Caco-2 (cell line): ENCODE results near the gene B3GALT4. TPM values are rescaled to one million over a fixed set of nuclear protein-coding genes. Genes with fewer than 3 reads are reported as not detected.

Experiments used
- BruUV-seq: library from RNA; stranded (reverse); fragments of 400-500 nt; replicated peaks from 2 replicates; lab custom pipeline; 2021; lab: Mats Ljungman, UMichigan
- CTCF ChIA-PET: fragments of 300-600 bp; sonication (Branson Sonifier 250); formaldehyde crosslinking; loops from one replicate; lab custom pipeline; 2022; ENCODE audit warnings: antibody characterized with exemption; lab: Charles Lee
- POLR2A ChIA-PET: fragments of 300-600 bp; sonication (Branson Sonifier 250); formaldehyde crosslinking; loops from one replicate; lab custom pipeline; 2022; ENCODE audit warnings: antibody characterized with exemption; lab: Charles Lee
- DNase-seq, 2 experiments: peaks; one replicate each; pipeline versions ENCODE4 v3.0.0 to v3.0.0-alpha.2; 2020 to 2022
- H3K27me3 ChIP-seq: replicated peaks from 2 replicates; pipeline ENCODE4 v1.6.0; 2011; ENCODE audit warnings: low read length; ENCODE audit not compliant: control insufficient read depth, insufficient read depth
- H3K36me3 ChIP-seq: 2 replicates; pipeline ENCODE4 v1.5.1; 2011; ENCODE audit warnings: low read length; ENCODE audit not compliant: control insufficient read depth, insufficient read depth
- H3K4me1 ChIP-seq: fragments of 250-450 bp; sonication (Bioruptor Pico); 2 replicates; pipeline ENCODE4 v1.5.1; 2020; ENCODE audit warnings: mild to moderate bottlenecking
- H3K4me3 ChIP-seq: 2 replicates; pipeline ENCODE4 v1.5.1; 2011; ENCODE audit warnings: low read depth, mild to moderate bottlenecking, control low read depth, low read length
- H3K9me3 ChIP-seq: fragments of 250-450 bp; sonication (Bioruptor Pico); 2 replicates; pipeline ENCODE4 v1.5.1; 2020; ENCODE audit warnings: mild to moderate bottlenecking, moderate library complexity
- H3K27ac Mint-ChIP-seq: one replicate; pipeline ENCODE4 v1.8.0; 2022; ENCODE audit warnings: mixed read lengths; ENCODE audit not compliant: unreplicated experiment
- H3K27me3 Mint-ChIP-seq: one replicate; pipeline ENCODE4 v1.8.0; 2022; ENCODE audit warnings: mixed read lengths; ENCODE audit not compliant: insufficient read depth, unreplicated experiment
- H3K36me3 Mint-ChIP-seq: one replicate; pipeline ENCODE4 v1.8.0; 2022; ENCODE audit warnings: mild to moderate bottlenecking, mixed read lengths; ENCODE audit not compliant: insufficient read depth, unreplicated experiment
- H3K4me1 Mint-ChIP-seq: one replicate; pipeline ENCODE4 v1.8.0; 2022; ENCODE audit warnings: low read depth, mixed read lengths; ENCODE audit not compliant: unreplicated experiment
- H3K4me3 Mint-ChIP-seq: one replicate; pipeline ENCODE4 v1.8.0; 2022; ENCODE audit warnings: mild to moderate bottlenecking, moderate library complexity, mixed read lengths; ENCODE audit not compliant: unreplicated experiment
- H3K9me3 Mint-ChIP-seq: one replicate; pipeline ENCODE4 v1.8.0; 2022; ENCODE audit warnings: mixed read lengths; ENCODE audit not compliant: unreplicated experiment
- CTCF ChIP-seq, 2 experiments: fragments of 200-600 bp in 1 of 2; IDR thresholded peaks; 1 replicate in 1 of 2; 2 replicates in 1 of 2; pipeline versions ENCODE4 v1.5.1 to v1.8.0; 2011 to 2022; ENCODE audit warnings: antibody characterized with exemption in 1 of 2, control low read depth in 1 of 2, inconsistent platforms in 1 of 2, low read depth in 1 of 2, low read length in 1 of 2, mild to moderate bottlenecking in 1 of 2, moderate library complexity in 1 of 2; ENCODE audit not compliant: insufficient read depth in 1 of 2, severe bottlenecking in 1 of 2, unreplicated experiment in 1 of 2
- intact Hi-C: fragments of 100-400 bp; cut with micrococcal nuclease; formaldehyde crosslinking; loops from one replicate; pipeline ENCODE4 v1.10.0; 2022; ENCODE audit not compliant: unreplicated experiment
- microRNA-seq: library from miRNA; unstranded; fragments of <30 nt; microRNA quantifications from one replicate; pipeline ENCODE4 v1.2.0, GENCODE V29; 2022
- total RNA-seq: library from RNA; stranded (reverse); gene quantifications from 2 replicates; pipeline ENCODE4 v1.2.3, GENCODE V29; 2022

Gene B3GALT4
- total RNA-seq, 1 experiment from 2014 or later = 0.34 TPM

GRCh38 chr6:33321227-33321626 is 44.3 kb downstream of the B3GALT4 start:
- intact Hi-C loops = no loop called here
- Histone ChIP-seq H3K4me1 (peaks cover 11% of the 10 kb centered on the region; the same call in 1 of the 2 replicates), H3K4me3 (no peak overlapping the region), H3K9me3 (no peaks in the 10 kb centered on the region), H3K27me3 (no peaks in the 10 kb centered on the region), H3K36me3 (peaks cover 5% of the 10 kb centered on the region)
- Mint-ChIP-seq H3K9me3 (no peaks in the 10 kb centered on the region), H3K4me1 (peaks cover 38% of the 10 kb centered on the region), H3K36me3 (peaks cover 52% of the 10 kb centered on the region), H3K27me3 (no peaks in the 10 kb centered on the region), H3K27ac (peak overlapping the region; percentile 90), H3K4me3 (peak overlapping the region; percentile 84)
- no peak for DNase-seq
- BruUV-seq = no TSS peak
- no peak for TF ChIP-seq CTCF (IDR thresholded peaks at IDR 0.05; ENCODE audit: insufficient read depth in 1 of 2, low read depth in 1 of 2, low read length in 1 of 2, severe bottlenecking in 1 of 2, unreplicated experiment in 1 of 2)
- ChIA-PET CTCF (interaction anchor here (0.5 kb wide), 1 partner anchor 23 kb away, joined by 3 read pairs; no protein-coding TSS in a partner anchor), POLR2A (no interaction called here)

- ChIA-PET POLR2A (interaction anchor here (0.5 to 0.6 kb wide), 2 partner anchors 41 to 97 kb away, joined by 3 to 7 read pairs; no protein-coding TSS in a partner anchor), CTCF (interaction anchor here (0.6 kb wide), 1 partner anchor 108 kb away, joined by 4 read pairs; no protein-coding TSS in a partner anchor)
- intact Hi-C loops = loop anchor here (1.0 kb wide), 2 partner anchors 22 to 87 kb away; no protein-coding TSS in a partner anchor
- peak in 1 of 2 experiments; percentile 1 for TF ChIP-seq CTCF (IDR thresholded peaks at IDR 0.05; ENCODE audit: insufficient read depth in 1 of 2, low read depth in 1 of 2, low read length in 1 of 2, severe bottlenecking in 1 of 2, unreplicated experiment in 1 of 2)
- Histone ChIP-seq H3K27me3 (no peaks in the 10 kb centered on the region), H3K4me1 (peaks cover 7% of the 10 kb centered on the region; the same call in 1 of the 2 replicates), H3K36me3 (peaks cover 1% of the 10 kb centered on the region; the same call in 1 of the 2 replicates), H3K4me3 (peak overlapping the region; percentile 51), H3K9me3 (no peaks in the 10 kb centered on the region)
- Mint-ChIP-seq H3K9me3 (no peaks in the 10 kb centered on the region), H3K36me3 (peaks cover 32% of the 10 kb centered on the region), H3K27me3 (no peaks in the 10 kb centered on the region), H3K4me3 (peak overlapping the region; percentile 84), H3K27ac (peak overlapping the region; percentile 90), H3K4me1 (peaks cover 34% of the 10 kb centered on the region)
- BruUV-seq = no TSS peak
- no peak for DNase-seq
Measured at GRCh38 chr6:33323623-33323948, 46.7 kb downstream of the B3GALT4 start.

- BruUV-seq = no TSS peak
- Mint-ChIP-seq H3K4me3 (peak overlapping the region; percentile 84), H3K9me3 (no peaks in the 10 kb centered on the region), H3K36me3 (peaks cover 28% of the 10 kb centered on the region), H3K27me3 (no peaks in the 10 kb centered on the region), H3K27ac (peak overlapping the region; percentile 90), H3K4me1 (peaks cover 29% of the 10 kb centered on the region)
- ChIA-PET POLR2A (no interaction called here), CTCF (no interaction called here)
- Histone ChIP-seq H3K4me3 (peak overlapping the region; percentile 51), H3K36me3 (no peaks in the 10 kb centered on the region; the same call in 1 of the 2 replicates), H3K27me3 (no peaks in the 10 kb centered on the region), H3K9me3 (no peaks in the 10 kb centered on the region), H3K4me1 (peaks cover 2% of the 10 kb centered on the region; the same call in 1 of the 2 replicates)
- no peak for DNase-seq
- intact Hi-C loops = no loop called here
- no peak for TF ChIP-seq CTCF (IDR thresholded peaks at IDR 0.05; ENCODE audit: insufficient read depth in 1 of 2, low read depth in 1 of 2, low read length in 1 of 2, severe bottlenecking in 1 of 2, unreplicated experiment in 1 of 2)
Measured at GRCh38 chr6:33324125-33324524, 47.2 kb downstream of the B3GALT4 start.

Small RNA genes within 50 kb of the gene (microRNA-seq; reads per million reads assigned to microRNA genes)
- gene MIR6834 (not detected), gene MIR6873 (not detected)

Other genes starting within 250 kb of the B3GALT4 start
- not detected in 2 replicates for gene HLA-DPA1, start 203.5 kb upstream of the B3GALT4 start, total RNA-seq
- gene HLA-DPB1, start 201.1 kb upstream of the B3GALT4 start, total RNA-seq = not detected in 2 replicates
- 1.3 and 1.5 TPM in 2 replicates for gene COL11A2, start 84.7 kb upstream of the B3GALT4 start, total RNA-seq
- 29.5 and 30.4 TPM in 2 replicates for gene RXRB, start 76.5 kb upstream of the B3GALT4 start, total RNA-seq
- 140 and 141 TPM in 2 replicates for gene SLC39A7, start 76.3 kb upstream of the B3GALT4 start, total RNA-seq
- gene HSD17B8, start 72.5 kb upstream of the B3GALT4 start, total RNA-seq = 10.0 and 12.5 TPM in 2 replicates
- 31.3 and 32.0 TPM in 2 replicates for gene RING1, start 68.6 kb upstream of the B3GALT4 start, total RNA-seq
- 55.1 and 55.6 TPM in 2 replicates for gene VPS52, start 5.2 kb upstream of the B3GALT4 start, total RNA-seq
- gene RPS18, start 5.0 kb upstream of the B3GALT4 start, total RNA-seq = 2,340 and 2,366 TPM in 2 replicates
- 58.2 and 62.2 TPM in 2 replicates for gene WDR46, start 12.1 kb downstream of the B3GALT4 start, total RNA-seq
- gene PFDN6, start 12.5 kb downstream of the B3GALT4 start, total RNA-seq = 65.9 and 81.8 TPM in 2 replicates
- gene RGL2, start 21.8 kb downstream of the B3GALT4 start, total RNA-seq = 70.7 and 71.3 TPM in 2 replicates
- 36.7 and 43.9 TPM in 2 replicates for gene TAPBP, start 37.0 kb downstream of the B3GALT4 start, total RNA-seq
- 11.5 and 12.6 TPM in 2 replicates for gene ZBTB22, start 40.6 kb downstream of the B3GALT4 start, total RNA-seq
- gene DAXX, start 45.8 kb downstream of the B3GALT4 start, total RNA-seq = 46.1 and 48.2 TPM in 2 replicates
- gene KIFC1, start 114.7 kb downstream of the B3GALT4 start, total RNA-seq = 65.3 and 65.4 TPM in 2 replicates
- 23.6 and 26.4 TPM in 2 replicates for gene PHF1, start 133.9 kb downstream of the B3GALT4 start, total RNA-seq
- gene CUTA, start 141.0 kb downstream of the B3GALT4 start, total RNA-seq = 166 and 177 TPM in 2 replicates
- 17.1 and 18.3 TPM in 2 replicates for gene SYNGAP1, start 142.9 kb downstream of the B3GALT4 start, total RNA-seq
- gene ZBTB9, start 177.5 kb downstream of the B3GALT4 start, total RNA-seq = 11.4 and 12.5 TPM in 2 replicates